GM12878 (cell line): ENCODE measurements around the gene ZCWPW2. TPM values are rescaled to one million over a fixed set of nuclear protein-coding genes. Genes with fewer than 3 reads are reported as not detected.

Source experiments
- ATAC-seq: fragments of 200-7000 bp; cut with Tn5 transposase; 3 replicates; pipeline ENCODE4 v1.9.1; 2020; ENCODE audit warnings: mild to moderate bottlenecking, moderate library complexity
- BruUV-seq: library from RNA; stranded (reverse); fragments of 400-500 nt; replicated peaks from 2 replicates; lab custom pipeline; 2021; lab: Mats Ljungman, UMichigan
- CTCF ChIA-PET: fragments of 300-600 bp; sonication (Branson Sonifier 250); formaldehyde crosslinking; extraction: SDS; loops from one replicate; lab custom pipeline; 2021; ENCODE audit warnings: inconsistent platforms; lab: Yijun Ruan, JAX
- POLR2A ChIA-PET: fragments of 350-600 bp; formaldehyde crosslinking; extraction: SDS; loops from one replicate; lab custom pipeline; 2021; ENCODE audit warnings: inconsistent platforms; lab: Charles Lee
- RAD21 ChIA-PET: fragments of 300-600 bp; sonication (Branson Sonifier 250); formaldehyde crosslinking; loops from one replicate; lab custom pipeline; 2023; ENCODE audit warnings: antibody characterized with exemption; ENCODE audit not compliant: unreplicated experiment; lab: Charles Lee
- SMC1A ChIA-PET: fragments of 300-600 bp; sonication (Branson Sonifier 250); formaldehyde crosslinking; loops from one replicate; lab custom pipeline; 2023; ENCODE audit not compliant: unreplicated experiment, uncharacterized antibody; lab: Charles Lee
- DNase-seq: peaks from one replicate; pipeline ENCODE4 v3.0.0-alpha.2; 2011; ENCODE audit warnings: low read depth, low spot score
- FAIRE-seq: peaks from 3 replicates; lab custom pipeline; 2011; peaks lifted over from hg19 to GRCh38; lab: Jason Lieb, UNC
- H2AFZ ChIP-seq: 2 replicates; pipeline ENCODE4 v1.6.0; 2011; ENCODE audit warnings: low read depth, low read length, control low read depth; ENCODE audit not compliant: control insufficient read depth
- H3K27ac ChIP-seq: 2 replicates; pipeline ENCODE4 v1.5.1; 2011; ENCODE audit warnings: control low read depth; ENCODE audit not compliant: control insufficient read depth, insufficient read depth
- H3K27me3 ChIP-seq, 2 experiments: replicated peaks in 1 of 2; 2 replicates each; pipeline versions ENCODE4 v1.6.0 to v1.6.1; 2011; ENCODE audit warnings: low read length in 1 of 2; ENCODE audit not compliant: control insufficient read depth in 2 of 2, insufficient read depth in 2 of 2
- H3K36me3 ChIP-seq, 2 experiments: 2 replicates each; pipeline ENCODE4 v1.5.1; 2011; ENCODE audit warnings: low read length in 1 of 2; ENCODE audit not compliant: control insufficient read depth in 2 of 2, insufficient read depth in 2 of 2
- H3K4me1 ChIP-seq: 2 replicates; pipeline ENCODE4 v1.6.1; 2011; ENCODE audit warnings: mild to moderate bottlenecking, low read length, moderate library complexity, mixed read lengths; ENCODE audit not compliant: control insufficient read depth, insufficient read depth
- H3K4me2 ChIP-seq: 2 replicates; pipeline ENCODE4 v1.6.0; 2011; ENCODE audit warnings: control low read depth; ENCODE audit not compliant: control insufficient read depth, insufficient read depth
- H3K4me3 ChIP-seq: fragments of 200-600 bp; sonication (generic); 2 replicates; pipeline ENCODE4 v1.5.1; 2016
- H3K79me2 ChIP-seq: 2 replicates; pipeline ENCODE4 v1.6.0; 2011; ENCODE audit warnings: low read length; ENCODE audit not compliant: control insufficient read depth, insufficient read depth
- H3K9ac ChIP-seq: 2 replicates; pipeline ENCODE4 v1.8.0; 2011; ENCODE audit warnings: low read length, control low read depth, mixed read lengths; ENCODE audit not compliant: control insufficient read depth, insufficient read depth
- H3K9me3 ChIP-seq: replicated peaks from 3 replicates; pipeline ENCODE4 v1.5.1; 2011; ENCODE audit warnings: mild to moderate bottlenecking, low read length; ENCODE audit not compliant: control insufficient read depth, insufficient read depth
- H4K20me1 ChIP-seq: 2 replicates; pipeline ENCODE4 v1.6.0; 2011; ENCODE audit not compliant: control insufficient read depth, insufficient read depth
- BACH1 ChIP-seq: fragments of 450-650 bp; IDR thresholded peaks from 2 replicates; pipeline ENCODE4 v1.6.1; 2017; ENCODE audit warnings: mild to moderate bottlenecking, borderline replicate concordance
- CBFB ChIP-seq: IDR thresholded peaks from 2 replicates; pipeline ENCODE4 v1.6.1; 2016; ENCODE audit warnings: antibody characterized with exemption, low read depth
- EED ChIP-seq: sonication (generic); IDR thresholded peaks from 2 replicates; pipeline ENCODE4 v1.6.1; 2016; ENCODE audit warnings: antibody characterized with exemption, low read depth
- FOS ChIP-seq: IDR thresholded peaks from 3 replicates; pipeline ENCODE4 v1.6.1; 2011; ENCODE audit warnings: borderline replicate concordance; ENCODE audit not compliant: insufficient read length; ENCODE audit errors: extremely low read depth
- HDGF ChIP-seq: fragments of 450-650 bp; IDR thresholded peaks from 2 replicates; pipeline ENCODE4 v1.6.1; 2016; ENCODE audit warnings: antibody characterized with exemption
- HSF1 ChIP-seq: fragments of 150-350 bp; IDR thresholded peaks from 2 replicates; pipeline ENCODE4 v1.6.1; 2014; ENCODE audit warnings: mild to moderate bottlenecking, low read depth, low read length
- IRF4 ChIP-seq: IDR thresholded peaks from 2 replicates; pipeline ENCODE4 v1.6.1; 2011; ENCODE audit warnings: low read depth, low read length
- MEF2B ChIP-seq: fragments of 450-650 bp; IDR thresholded peaks from 2 replicates; pipeline ENCODE4 v1.6.1; 2018; ENCODE audit warnings: mild to moderate bottlenecking, moderate library complexity; ENCODE audit not compliant: partially characterized antibody, poor library complexity, severe bottlenecking
- MYB ChIP-seq: fragments of 150-350 bp; IDR thresholded peaks from 2 replicates; pipeline ENCODE4 v1.6.1; 2014; ENCODE audit warnings: mild to moderate bottlenecking, low read depth, low read length, borderline replicate concordance
- PRDM15 ChIP-seq: fragments of 450-650 bp; formaldehyde crosslinking; IDR thresholded peaks from 2 replicates; pipeline ENCODE4 v1.4.0; 2020; ENCODE audit warnings: mild to moderate bottlenecking, moderate library complexity
- RB1 ChIP-seq: fragments of 450-650 bp; formaldehyde crosslinking; IDR thresholded peaks from 2 replicates; pipeline ENCODE4 v1.6.1; 2017; ENCODE audit warnings: mild to moderate bottlenecking, borderline replicate concordance
- RBBP5 ChIP-seq: fragments of 200-600 bp; sonication (generic); conservative IDR thresholded peaks from 2 replicates; pipeline ENCODE4 v1.6.1; 2016
- SMAD5 ChIP-seq: IDR thresholded peaks from 2 replicates; pipeline ENCODE4 v1.6.1; 2016; ENCODE audit warnings: antibody characterized with exemption, low read depth
- SMC3 ChIP-seq: IDR thresholded peaks from 2 replicates; pipeline ENCODE4 v1.6.1; 2011; ENCODE audit warnings: low read length, improper control_type of control experiment, borderline replicate concordance
- SREBF1 ChIP-seq: IDR thresholded peaks from 2 replicates; pipeline ENCODE4 v1.6.1; 2012; ENCODE audit warnings: mild to moderate bottlenecking, low read length
- SREBF2 ChIP-seq: IDR thresholded peaks from 2 replicates; pipeline ENCODE4 v1.6.1; 2012; ENCODE audit warnings: mild to moderate bottlenecking, low read length
- TCF3 ChIP-seq: IDR thresholded peaks from 2 replicates; pipeline ENCODE4 v1.6.1; 2012; ENCODE audit warnings: low read depth, mild to moderate bottlenecking, low read length, borderline replicate concordance; ENCODE audit not compliant: insufficient read depth
- ZBTB33 ChIP-seq: fragments of 450-650 bp; IDR thresholded peaks from 2 replicates; pipeline ENCODE4 v1.6.1; 2017; ENCODE audit warnings: mild to moderate bottlenecking
- ZNF274 ChIP-seq: IDR thresholded peaks from one replicate; pipeline ENCODE4 v1.8.0; 2011; ENCODE audit not compliant: insufficient read length, insufficient read depth
- ZSCAN29 ChIP-seq: fragments of 450-650 bp; IDR thresholded peaks from 2 replicates; pipeline ENCODE4 v1.6.1; 2017; ENCODE audit warnings: mild to moderate bottlenecking, moderate library complexity
- WGBS: methylation state at CpG from one replicate; pipeline ENCODE4 v1.1.6; 2016; ENCODE audit warnings: low lambda C conversion rate; ENCODE audit not compliant: insufficient replicate concordance, insufficient coverage; ENCODE audit errors: missing lambda C conversion rate; 5-methylcytosine and 5-hydroxymethylcytosine counted together
- in situ Hi-C: fragments of 300-500 bp; cut with MboI; formaldehyde crosslinking; loops from 9 replicates; pipeline ENCODE4 v1.14.3; 2018; ENCODE audit warnings: mixed read lengths
- intact Hi-C: fragments of 100-400 bp; cut with micrococcal nuclease; formaldehyde crosslinking; loops from one replicate; pipeline ENCODE4 v1.14.2; 2022; ENCODE audit not compliant: unreplicated experiment
- polyA plus RNA-seq, 11 experiments: library from polyadenylated mRNA; depleted of rRNA in 4 of 11; unstranded in 6 of 11; stranded (reverse) in 5 of 11; fragments of >200 nt; fragmentation: Nextera tagmentation in 4 of 11; fragmentation: Illumina TruSeq in 1 of 11; extraction: Ambion mirVana in 4 of 11; extraction: Trizol in 1 of 11; gene quantifications; 1 replicate in 1 of 11; 2 replicates in 10 of 11; pipeline versions ENCODE4 v1.2.1 to v1.2.3, GENCODE V29; 2011 to 2016; ENCODE audit warnings: inconsistent platforms in 2 of 11, missing spikeins in 2 of 11, low read depth in 1 of 11
- total RNA-seq, 4 experiments: library from RNA; depleted of rRNA in 3 of 4; stranded (reverse); fragments of >200 nt in 3 of 4; fragmentation: Illumina TruSeq in 1 of 4; extraction: Trizol in 1 of 4; gene quantifications; 2 replicates each; pipeline versions ENCODE4 v1.2.1 to v1.2.3, GENCODE V29; 2013 to 2021

Gene ZCWPW2
- total and polyA plus RNA-seq, 10 of the 15 experiments (the other 5 are each of a cell fraction or from before 2014, with no cell fraction given), result 0.09 to 0.38 (median 0.22) TPM; not detected in 3

GRCh38 chr3:28315711-28316110 is 32.8 kb upstream of the ZCWPW2 start:
- ChIA-PET SMC1A (interaction anchor here (0.7 to 7.4 kb wide), 3 partner anchors 10 to 236 kb away, joined by 3 to 54 read pairs (median 3); no protein-coding TSS in a partner anchor), RAD21 (no interaction called here), POLR2A (no interaction called here), CTCF (interaction anchor here (0.9 to 2.2 kb wide), 2 partner anchors 10 to 12 kb away, joined by 5 to 8 read pairs; no protein-coding TSS in a partner anchor)
- no peak overlapping the region for H3K9ac ChIP-seq
- DNase-seq, result no peak
- no peaks in the 10 kb centered on the region for H3K9me3 ChIP-seq
- no peaks in the 10 kb centered on the region for H3K79me2 ChIP-seq
- H3K27me3 ChIP-seq, result no peaks in the 10 kb centered on the region
- TF ChIP-seq ZNF274 (no peak), PRDM15 (CRISPR knock-in tag) (no peak), EED (no peak), SMAD5 (no peak), BACH1 (no peak), MEF2B (no peak), HDGF (no peak), RBBP5 (no peak), IRF4 (no peak), ZBTB33 (no peak), MYB (no peak), CBFB (no peak), RB1 (no peak), TCF3 (no peak), SREBF1 (no peak), ZSCAN29 (no peak), SMC3 (no peak), FOS (no peak), SREBF2 (no peak), HSF1 (no peak)
- H3K27ac ChIP-seq, result no peak overlapping the region
- in situ Hi-C loops, result no loop called here
- no peaks in the 10 kb centered on the region for H3K36me3 ChIP-seq
- no peak overlapping the region for H3K4me2 ChIP-seq
- H2AFZ ChIP-seq, result no peak overlapping the region
- H3K4me3 ChIP-seq, result no peak overlapping the region
- intact Hi-C loops, result no loop called here
- no peak; the same call in 2 of the 3 replicates for ATAC-seq
- 47% methylated on average over 1 of the region's 1 CpG for WGBS
- no TSS peak for BruUV-seq
- no peaks in the 10 kb centered on the region for H3K4me1 ChIP-seq
- no peak for FAIRE-seq
- no peaks in the 10 kb centered on the region for H4K20me1 ChIP-seq
